OCI-LY3 (cell line): ENCODE measurements around the gene EIF3L.

Experiments
- H2AFZ ChIP-seq: fragments of 200-600, 300-600 bp; shearing (Covaris generic); 2 replicates; pipeline ENCODE4 v1.6.0; 2014; ENCODE audit warnings: antibody characterized with exemption, low read depth, low read length
- H3K27ac ChIP-seq: fragments of 200-600, 300-600 bp; sonication (generic); 2 replicates; pipeline ENCODE4 v1.5.1; 2014; ENCODE audit warnings: mild to moderate bottlenecking, low read length, moderate library complexity, mixed read lengths
- H3K27me3 ChIP-seq: fragments of 200-600, 300-600 bp; sonication (generic); 2 replicates; pipeline ENCODE4 v1.6.1; 2014; ENCODE audit warnings: low read depth, low read length, mixed read lengths
- H3K36me3 ChIP-seq: fragments of 200-600, 300-600 bp; sonication (generic); replicated peaks from 2 replicates; pipeline ENCODE3; 2014; ENCODE audit warnings: low read depth, low read length, mixed read lengths
- H3K4me1 ChIP-seq: fragments of 300-600, 200-600 bp; sonication (generic); 2 replicates; pipeline ENCODE4 v1.6.1; 2014; ENCODE audit warnings: low read length, mixed read lengths
- H3K4me2 ChIP-seq: fragments of 200-600, 300-600 bp; sonication (generic); 2 replicates; pipeline ENCODE4 v1.6.1; 2014; ENCODE audit warnings: low read length, mixed read lengths
- H3K4me3 ChIP-seq: fragments of 300-600, 200-600 bp; sonication (generic); 2 replicates; pipeline ENCODE4 v1.5.1; 2014; ENCODE audit warnings: antibody characterized with exemption, mild to moderate bottlenecking, low read length, moderate library complexity
- H3K79me2 ChIP-seq: fragments of 300-600, 200-600 bp; shearing (Covaris generic); 2 replicates; pipeline ENCODE4 v1.6.1; 2014; ENCODE audit warnings: mild to moderate bottlenecking, low read length, mixed read lengths
- H3K9ac ChIP-seq: fragments of 300-600, 200-600 bp; shearing (Covaris generic); 2 replicates; pipeline ENCODE4 v1.6.0; 2014; ENCODE audit warnings: mild to moderate bottlenecking, low read length, moderate library complexity
- H3K9me3 ChIP-seq: fragments of 200-600, 300-600 bp; shearing (Covaris generic); 2 replicates; pipeline ENCODE4 v1.6.1; 2014; ENCODE audit warnings: low read length, mixed read lengths; ENCODE audit not compliant: insufficient read depth
- H4K20me1 ChIP-seq: fragments of 200-600, 300-600 bp; sonication (generic); 2 replicates; pipeline ENCODE4 v1.6.1; 2016; ENCODE audit warnings: low read length, mixed read lengths; ENCODE audit not compliant: insufficient read depth
- EZH2phosphoT487 ChIP-seq: fragments of 200-600 bp; shearing (Covaris generic); IDR thresholded peaks from 2 replicates; pipeline ENCODE4 v1.6.1; 2018; ENCODE audit warnings: antibody characterized with exemption, mixed run types, low read depth
- TF ChIP-seq, protein P1 (sequence below): fragments of 200-600, 300-600 bp; sonication (generic); IDR thresholded peaks from 2 replicates; pipeline ENCODE4 v1.5.1; 2014; ENCODE audit warnings: antibody characterized with exemption, low read length, low read depth

Gene EIF3L

DNA sequence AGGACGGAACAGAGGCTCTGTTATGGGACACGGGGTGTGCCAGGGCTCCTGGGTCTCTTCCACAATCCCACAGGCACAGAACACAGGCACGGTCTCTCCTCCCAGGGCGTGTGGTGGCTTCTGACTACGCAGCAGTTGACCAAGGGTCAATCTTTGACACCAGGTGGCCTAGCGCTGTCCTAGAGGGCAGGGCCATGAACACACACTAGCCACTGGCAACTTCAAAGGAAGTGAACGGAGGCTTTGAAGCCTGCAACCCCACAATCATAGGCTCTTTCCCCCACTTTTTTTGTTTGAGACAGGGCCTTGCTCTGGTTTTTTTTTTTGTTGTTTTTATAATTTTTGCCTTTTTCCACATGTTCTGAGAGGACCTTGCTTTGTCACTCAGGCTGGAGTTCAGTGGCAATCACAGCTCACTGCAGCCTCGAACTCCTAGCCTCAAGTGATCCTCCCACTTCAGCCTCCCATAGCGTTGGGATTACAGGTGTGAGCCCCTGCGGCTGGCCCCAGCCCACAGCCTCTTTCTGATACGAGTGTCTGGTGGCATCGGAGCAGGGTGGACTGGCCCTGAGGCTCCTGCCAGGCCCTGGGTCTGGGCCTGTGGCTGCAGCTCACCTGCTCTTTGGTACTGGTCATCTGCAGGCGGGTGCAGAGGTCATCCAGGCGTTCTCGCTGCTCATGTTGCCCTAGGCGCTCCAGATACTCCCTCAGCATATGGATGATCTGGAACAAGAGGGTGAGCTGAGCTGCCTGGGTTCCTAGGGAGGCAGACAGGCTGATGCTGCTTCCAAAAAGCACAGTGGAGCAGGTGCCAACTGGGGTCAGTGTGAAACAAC lies 17.0 kb upstream of the EIF3L start:
- no peak for TF ChIP-seq EZH2phosphoT487
- TF ChIP-seq, protein P1, sequence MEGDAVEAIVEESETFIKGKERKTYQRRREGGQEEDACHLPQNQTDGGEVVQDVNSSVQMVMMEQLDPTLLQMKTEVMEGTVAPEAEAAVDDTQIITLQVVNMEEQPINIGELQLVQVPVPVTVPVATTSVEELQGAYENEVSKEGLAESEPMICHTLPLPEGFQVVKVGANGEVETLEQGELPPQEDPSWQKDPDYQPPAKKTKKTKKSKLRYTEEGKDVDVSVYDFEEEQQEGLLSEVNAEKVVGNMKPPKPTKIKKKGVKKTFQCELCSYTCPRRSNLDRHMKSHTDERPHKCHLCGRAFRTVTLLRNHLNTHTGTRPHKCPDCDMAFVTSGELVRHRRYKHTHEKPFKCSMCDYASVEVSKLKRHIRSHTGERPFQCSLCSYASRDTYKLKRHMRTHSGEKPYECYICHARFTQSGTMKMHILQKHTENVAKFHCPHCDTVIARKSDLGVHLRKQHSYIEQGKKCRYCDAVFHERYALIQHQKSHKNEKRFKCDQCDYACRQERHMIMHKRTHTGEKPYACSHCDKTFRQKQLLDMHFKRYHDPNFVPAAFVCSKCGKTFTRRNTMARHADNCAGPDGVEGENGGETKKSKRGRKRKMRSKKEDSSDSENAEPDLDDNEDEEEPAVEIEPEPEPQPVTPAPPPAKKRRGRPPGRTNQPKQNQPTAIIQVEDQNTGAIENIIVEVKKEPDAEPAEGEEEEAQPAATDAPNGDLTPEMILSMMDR: no peak
- Histone ChIP-seq H3K27me3 (no peaks in the 10 kb centered on the region), H3K36me3 (peaks cover 39% of the 10 kb centered on the region), H3K4me1 (no peaks in the 10 kb centered on the region), H3K4me2 (no peak overlapping the region), H3K9me3 (no peaks in the 10 kb centered on the region), H4K20me1 (no peaks in the 10 kb centered on the region), H3K27ac (no peak overlapping the region), H2AFZ (no peak overlapping the region), H3K79me2 (no peaks in the 10 kb centered on the region), H3K4me3 (no peak overlapping the region), H3K9ac (no peak overlapping the region)

DNA sequence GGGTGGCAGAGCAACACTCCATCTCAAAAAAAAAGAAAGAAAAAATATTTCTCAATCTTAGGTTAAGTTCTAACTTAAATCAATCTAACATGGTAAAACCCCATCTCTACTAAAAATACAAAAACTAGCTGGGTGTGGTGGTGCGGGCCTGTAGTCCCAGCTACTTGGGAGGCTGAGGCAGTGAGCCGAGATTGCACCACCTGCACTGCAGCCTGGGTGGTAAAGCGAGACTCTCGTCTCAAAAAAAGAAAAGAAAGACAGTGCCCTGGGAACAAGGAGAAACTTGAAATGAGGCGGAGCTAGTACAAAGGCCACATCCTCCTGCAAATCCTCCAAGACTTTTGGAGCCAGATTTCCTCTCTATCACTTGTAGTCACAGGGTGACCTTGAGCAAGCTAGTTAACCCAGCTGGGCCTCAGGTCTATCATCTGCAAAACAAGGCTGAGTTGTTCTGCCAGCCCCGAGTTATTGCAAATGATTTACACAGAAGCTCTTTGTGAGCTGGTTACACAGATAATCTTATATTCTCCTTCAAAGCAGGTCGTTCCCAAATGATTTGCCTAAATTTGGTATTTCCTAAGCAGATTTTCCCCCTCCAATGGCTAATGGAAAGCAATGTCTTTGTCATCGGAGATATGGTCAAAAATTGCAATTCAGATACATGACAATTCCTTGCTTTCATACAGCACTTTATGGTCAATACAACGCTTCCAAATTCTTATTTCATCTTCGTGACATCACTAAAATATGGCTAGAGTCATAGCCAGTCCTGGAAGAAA lies 7.0 kb upstream of the EIF3L start:
- no peak overlapping the region for H3K27ac ChIP-seq
- no peak for TF ChIP-seq EZH2phosphoT487
- TF ChIP-seq, protein P1: no peak
- H3K36me3 ChIP-seq: peaks cover 26% of the 10 kb centered on the region
- no peak overlapping the region for H3K9ac ChIP-seq
- peaks cover 8% of the 10 kb centered on the region for H3K9me3 ChIP-seq
- peak overlapping the region; percentile 67; the same call in 1 of the 2 replicates for H3K4me2 ChIP-seq
- H4K20me1 ChIP-seq: 0 out of 2 replicates have a peak, but pooled peaks cover 3% of the 10 kb centered on the region
- no peak overlapping the region for H2AFZ ChIP-seq
- H3K79me2 ChIP-seq: peaks cover 32% of the 10 kb centered on the region
- peaks cover 8% of the 10 kb centered on the region for H3K4me1 ChIP-seq
- no peak overlapping the region for H3K4me3 ChIP-seq
- no peaks in the 10 kb centered on the region for H3K27me3 ChIP-seq

DNA sequence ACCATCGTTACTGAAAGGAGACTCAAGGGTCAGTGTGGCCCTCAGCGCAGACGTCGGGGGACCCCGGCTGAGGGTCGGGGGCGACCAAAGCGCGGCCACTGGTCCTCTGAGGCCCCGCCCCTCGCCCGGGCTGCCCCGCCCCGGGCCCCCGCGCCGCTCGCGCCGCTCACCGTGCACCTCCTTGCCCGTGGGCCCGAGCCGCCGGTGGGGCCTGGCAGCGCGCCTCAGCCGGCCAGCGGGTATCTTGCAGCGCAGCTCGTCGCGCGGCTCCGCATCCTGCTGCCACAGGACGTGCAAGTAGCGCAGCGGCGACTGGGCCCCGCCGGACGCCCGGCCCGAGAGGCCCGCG lies 5.5 kb upstream of the EIF3L start:
- Histone ChIP-seq H3K4me1 (peaks cover 15% of the 10 kb centered on the region), H3K4me3 (peak overlapping the region; percentile 78), H3K79me2 (peaks cover 43% of the 10 kb centered on the region), H2AFZ (0 out of 2 replicates have a peak overlapping the region, but pooled peaks have one; percentile 10), H3K9ac (peak overlapping the region; percentile 72), H3K36me3 (peaks cover 24% of the 10 kb centered on the region), H3K27me3 (no peaks in the 10 kb centered on the region), H3K27ac (peak overlapping the region; percentile 75), H4K20me1 (0 out of 2 replicates have a peak, but pooled peaks cover 3% of the 10 kb centered on the region), H3K4me2 (peak overlapping the region; percentile 67), H3K9me3 (peaks cover 8% of the 10 kb centered on the region)
- no peak for TF ChIP-seq EZH2phosphoT487
- TF ChIP-seq, protein P1: no peak

DNA sequence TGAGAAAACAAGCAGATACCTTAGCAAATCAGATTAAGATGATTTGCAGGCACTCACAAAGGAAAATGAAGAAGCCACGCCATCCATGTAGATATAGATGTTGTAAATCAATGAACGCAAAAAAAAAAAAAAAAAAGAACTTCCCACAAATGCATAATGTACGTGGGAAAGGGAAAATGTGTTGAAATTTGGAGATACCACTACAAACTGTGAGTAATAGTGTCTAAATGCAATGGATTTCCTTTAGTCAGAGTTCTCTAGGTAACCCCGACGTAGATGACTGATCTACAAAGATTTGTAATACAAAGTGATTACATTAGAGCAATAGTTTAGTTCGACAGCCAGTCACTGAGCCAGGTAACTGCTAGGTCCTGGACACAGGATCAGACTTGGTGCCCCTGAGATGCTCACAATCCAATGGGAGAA lies 4.3 kb upstream of the EIF3L start:
- TF ChIP-seq, protein P1: no peak
- Histone ChIP-seq H3K27ac (peak overlapping the region; percentile 75), H3K4me1 (peaks cover 16% of the 10 kb centered on the region), H4K20me1 (0 out of 2 replicates have a peak, but pooled peaks cover 6% of the 10 kb centered on the region), H3K36me3 (peaks cover 19% of the 10 kb centered on the region), H3K27me3 (no peaks in the 10 kb centered on the region), H3K9me3 (peaks cover 8% of the 10 kb centered on the region), H3K79me2 (peaks cover 52% of the 10 kb centered on the region), H3K4me2 (peak overlapping the region; percentile 66), H2AFZ (no peak overlapping the region), H3K9ac (peak overlapping the region; percentile 19; the same call in 1 of the 2 replicates), H3K4me3 (peak overlapping the region; percentile 78)
